Medulla oblongata (tissue), 1 donor: Measurements from ENCODE around the gene PLAC8.
"Not testable (repeated sequence)": the region's sequence is repeated elsewhere in the genome, so short reads cannot be mapped to it uniquely, and the experiment has no call there.

Experiments
- DNase-seq: peaks from one replicate; pipeline ENCODE4 v3.0.0-alpha.2; 2015; ENCODE audit errors: extremely low spot score

The PLAC8 gene

DNA sequence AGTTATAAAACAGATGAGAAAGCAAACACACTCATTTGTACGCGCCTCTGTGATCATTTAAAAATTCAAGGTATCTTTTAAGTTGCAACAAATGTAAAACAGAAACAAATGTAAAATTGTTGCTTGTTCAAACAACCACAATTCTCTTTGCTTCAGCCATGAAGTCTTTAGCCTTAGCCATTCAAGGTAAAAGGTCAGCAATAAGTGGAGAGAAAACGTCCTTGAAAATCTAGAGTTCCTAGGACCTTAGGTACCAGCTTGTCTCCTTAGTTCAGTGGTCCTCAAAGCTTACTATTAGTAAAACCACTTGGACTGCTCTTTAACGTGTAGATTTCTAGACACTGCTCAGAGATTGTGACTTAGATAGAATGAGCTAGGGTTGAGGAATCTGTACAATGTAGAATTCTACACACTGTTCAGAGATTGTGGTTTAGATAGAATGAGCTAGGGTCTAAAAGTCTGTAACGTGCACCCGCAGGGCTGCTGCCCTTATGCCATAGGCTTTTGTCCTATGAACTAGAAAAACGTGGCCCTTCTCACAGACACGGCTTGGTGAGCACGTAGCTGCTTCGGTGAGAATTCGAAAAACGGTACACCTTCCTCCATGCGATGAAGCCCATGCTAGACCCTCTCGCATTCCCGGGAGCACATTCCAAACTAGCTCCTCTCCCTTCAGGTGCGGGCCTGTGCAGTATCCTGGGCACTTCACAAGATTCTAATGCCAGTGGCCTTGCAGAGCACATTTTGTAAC is 1.7 kb downstream of the PLAC8 start:
- DNase-seq = no peak

DNA sequence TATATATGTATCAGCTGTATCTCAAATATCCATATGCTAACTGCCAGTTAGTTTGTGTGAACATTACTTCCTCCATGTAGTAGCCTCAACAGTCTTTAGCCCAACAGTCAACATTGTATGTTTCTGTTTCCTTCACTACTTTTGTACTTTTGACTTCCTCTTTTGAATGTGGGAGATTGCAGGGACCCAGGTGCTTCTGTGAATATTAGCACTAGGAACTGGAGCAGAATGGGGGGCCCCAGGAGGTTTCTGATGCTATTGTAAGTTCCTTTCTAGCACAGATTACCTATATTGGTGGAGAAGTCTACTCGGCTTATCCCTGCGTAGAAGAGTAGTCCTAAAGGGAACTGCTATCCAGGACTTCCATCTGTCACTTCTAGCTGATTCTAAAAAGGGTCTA is 2.3 kb downstream of the PLAC8 start:
- peak; percentile 40 for DNase-seq

DNA sequence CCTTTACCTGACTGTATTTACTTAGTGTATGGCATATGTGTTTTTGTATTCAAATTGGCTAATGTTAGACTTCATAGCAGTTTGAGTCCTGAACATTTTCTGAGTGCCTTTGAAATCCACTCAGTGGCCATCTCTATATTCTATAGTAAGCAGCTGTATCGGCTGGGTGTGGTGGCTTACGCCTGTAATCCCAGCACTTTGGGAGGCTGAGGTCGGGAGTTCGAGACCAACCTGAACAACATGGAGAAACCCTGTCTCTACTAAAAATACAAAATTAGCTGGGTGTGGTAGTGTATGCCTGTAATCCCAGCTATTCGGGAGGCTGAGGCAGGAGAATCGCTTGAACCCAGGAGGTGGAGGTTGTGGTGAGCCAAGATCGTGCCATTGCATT is 2.8 kb downstream of the PLAC8 start:
- DNase-seq = not testable (repeated sequence)

GRCh38 chr4:83110970-83111750 is 3.4 kb downstream of the PLAC8 start:
- DNase-seq = no peak

DNA sequence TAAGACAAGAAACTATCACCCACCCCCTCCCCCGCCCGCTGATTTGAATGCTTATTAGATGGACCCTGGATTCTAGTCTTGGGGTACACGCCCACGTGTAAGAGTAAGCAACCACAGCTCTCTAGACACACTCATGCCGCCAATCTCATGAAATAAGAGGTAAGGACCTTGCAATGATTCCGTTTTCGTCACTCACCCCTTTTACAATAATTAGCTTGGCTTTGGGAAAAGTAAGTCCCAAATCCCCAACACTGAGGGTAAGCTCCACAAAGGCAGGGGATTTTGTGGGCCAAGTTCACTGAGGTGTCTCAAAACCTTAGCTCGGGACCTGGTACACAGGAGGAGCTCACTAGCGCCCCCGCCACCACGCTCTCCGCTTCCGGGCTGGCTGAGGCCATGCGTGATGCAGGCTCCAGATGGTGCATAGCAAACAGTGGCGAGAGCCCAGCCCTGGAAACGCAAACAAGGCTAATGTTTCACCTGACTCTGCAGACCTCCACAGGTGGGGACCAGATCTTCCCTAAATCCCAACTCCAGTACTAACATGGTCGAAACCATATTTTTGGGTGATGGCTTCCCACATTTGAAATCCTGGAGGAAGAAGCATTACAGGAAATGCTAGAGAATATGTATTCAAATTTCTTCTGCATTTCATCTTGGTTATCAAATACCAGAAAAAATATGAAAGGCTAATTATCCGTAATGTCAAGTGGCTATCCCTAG is 4.1 kb downstream of the PLAC8 start:
- peak; percentile 80 for DNase-seq

- no peak for DNase-seq
Observed at GRCh38 chr4:83109480-83110222, 4.9 kb downstream of the PLAC8 start.

GRCh38 chr4:83108101-83108861 is 6.2 kb downstream of the PLAC8 start:
- DNase-seq = no peak

- no peak for DNase-seq
Observed at GRCh38 chr4:83107631-83108030, 6.9 kb downstream of the PLAC8 start.

DNA sequence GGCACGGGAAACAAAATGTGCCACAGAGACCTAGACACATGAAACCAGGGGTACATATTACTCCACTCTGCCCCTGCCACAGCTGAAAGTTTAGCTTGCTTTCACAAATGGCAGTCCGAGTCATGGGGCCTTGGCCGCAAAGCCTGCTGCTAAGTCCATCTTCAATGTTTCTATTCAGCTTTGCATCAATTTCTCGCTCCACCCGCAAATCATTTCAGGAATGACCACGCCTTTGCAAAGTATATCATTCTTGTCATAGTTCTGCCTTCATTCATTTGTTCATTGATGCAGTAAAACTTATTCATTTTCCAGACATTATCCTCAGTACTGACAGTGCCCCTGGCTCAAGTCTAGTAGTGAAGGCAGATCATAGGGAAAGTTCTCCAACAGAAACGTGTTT is 9.5 kb downstream of the PLAC8 start:
- DNase-seq = no peak

GRCh38 chr4:83096397-83096796 is 18.1 kb downstream of the PLAC8 start:
- DNase-seq = no peak

- no peak for DNase-seq
Observed at GRCh38 chr4:83093060-83093640, 21.4 kb downstream of the PLAC8 start.

GRCh38 chr4:83089410-83090157 is 24.9 kb downstream of the PLAC8 start:
- DNase-seq = no peak

DNA sequence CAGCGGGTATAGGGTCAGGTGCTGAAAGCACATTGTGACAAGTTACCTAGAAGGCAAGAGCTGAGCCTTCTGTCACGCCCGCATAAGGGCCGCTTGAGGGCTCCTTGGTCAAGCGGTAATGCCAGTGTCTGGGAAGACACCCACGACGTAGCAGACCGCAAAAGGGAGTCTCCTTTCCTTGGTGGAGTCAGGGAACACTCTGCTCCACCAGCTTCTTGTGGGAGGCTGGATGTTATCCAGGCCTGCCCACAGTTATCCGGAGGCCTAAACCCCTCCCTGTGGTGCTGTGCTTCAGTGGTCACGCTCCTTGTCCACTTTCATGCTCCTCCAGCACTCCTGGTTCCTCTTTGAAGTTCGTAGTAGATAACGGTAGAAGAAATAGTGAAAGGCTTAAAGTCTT is 29.6 kb downstream of the PLAC8 start:
- not testable (repeated sequence) for DNase-seq

GRCh38 chr4:83083925-83084475 is 30.5 kb downstream of the PLAC8 start:
- no peak for DNase-seq

DNA sequence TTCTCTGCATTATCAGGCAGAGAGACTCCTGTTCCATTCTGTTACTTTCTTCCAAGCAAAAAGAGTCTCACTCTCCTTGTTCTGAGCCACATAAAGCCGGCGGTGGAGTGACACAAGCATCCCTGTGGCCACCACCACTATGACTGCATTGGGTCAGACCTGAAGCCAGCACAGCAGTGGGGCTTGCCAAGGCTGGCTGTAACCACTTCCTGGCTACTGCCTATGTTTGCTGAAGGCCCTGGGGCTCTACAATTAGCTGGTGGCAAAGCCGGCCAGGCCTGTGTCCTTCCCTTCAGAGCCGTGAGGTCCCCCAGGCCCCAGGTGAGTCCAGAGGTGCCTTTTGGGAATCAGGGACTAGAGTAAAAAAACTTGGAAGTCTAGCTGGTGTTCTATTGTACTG is 31.8 kb downstream of the PLAC8 start:
- DNase-seq = no peak

- DNase-seq = no peak
Observed at GRCh38 chr4:83080561-83080960, 34.0 kb downstream of the PLAC8 start.

GRCh38 chr4:83075311-83076095 is 39.0 kb downstream of the PLAC8 start:
- no peak for DNase-seq

- not testable (repeated sequence) for DNase-seq
Observed at GRCh38 chr4:83074783-83075182, 39.7 kb downstream of the PLAC8 start.
